HS-5 (cell line): ENCODE results near the gene OR13A1.
"Not testable (repeated sequence)": the region's sequence is repeated elsewhere in the genome, so short reads cannot be mapped to it uniquely, and the experiment has no call there.

ENCODE experiments used
- DNase-seq: peaks from one replicate; pipeline ENCODE4 v3.0.0-alpha.2; 2012; ENCODE audit warnings: low read depth

Gene OR13A1, protein sequence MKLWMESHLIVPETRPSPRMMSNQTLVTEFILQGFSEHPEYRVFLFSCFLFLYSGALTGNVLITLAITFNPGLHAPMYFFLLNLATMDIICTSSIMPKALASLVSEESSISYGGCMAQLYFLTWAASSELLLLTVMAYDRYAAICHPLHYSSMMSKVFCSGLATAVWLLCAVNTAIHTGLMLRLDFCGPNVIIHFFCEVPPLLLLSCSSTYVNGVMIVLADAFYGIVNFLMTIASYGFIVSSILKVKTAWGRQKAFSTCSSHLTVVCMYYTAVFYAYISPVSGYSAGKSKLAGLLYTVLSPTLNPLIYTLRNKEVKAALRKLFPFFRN

DNA sequence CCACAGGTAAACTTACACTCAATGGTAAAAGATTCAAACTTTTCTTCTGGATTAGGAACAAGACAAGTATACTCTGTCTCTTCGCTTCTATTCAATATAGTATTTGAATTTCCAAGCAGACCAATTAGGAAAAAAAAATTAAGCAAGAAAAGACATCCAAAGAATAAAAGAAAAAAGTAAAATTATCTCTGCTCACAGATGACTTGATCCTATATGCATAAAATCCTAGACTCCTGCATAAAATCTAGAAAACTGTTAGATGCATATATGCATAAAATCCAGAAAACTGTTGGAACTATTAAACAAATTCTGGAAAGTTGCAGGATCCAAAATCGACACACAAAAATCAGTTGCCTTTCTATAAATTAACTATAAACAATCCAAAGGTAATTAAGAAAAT lies at the start of gene OR13A1:
OR13A1 (minus strand) TSS at position 101 of the 400 bp plus-strand sequence. CDS start 11,186 bp downstream, outside the sequence.
- DNase-seq: no peak

DNA sequence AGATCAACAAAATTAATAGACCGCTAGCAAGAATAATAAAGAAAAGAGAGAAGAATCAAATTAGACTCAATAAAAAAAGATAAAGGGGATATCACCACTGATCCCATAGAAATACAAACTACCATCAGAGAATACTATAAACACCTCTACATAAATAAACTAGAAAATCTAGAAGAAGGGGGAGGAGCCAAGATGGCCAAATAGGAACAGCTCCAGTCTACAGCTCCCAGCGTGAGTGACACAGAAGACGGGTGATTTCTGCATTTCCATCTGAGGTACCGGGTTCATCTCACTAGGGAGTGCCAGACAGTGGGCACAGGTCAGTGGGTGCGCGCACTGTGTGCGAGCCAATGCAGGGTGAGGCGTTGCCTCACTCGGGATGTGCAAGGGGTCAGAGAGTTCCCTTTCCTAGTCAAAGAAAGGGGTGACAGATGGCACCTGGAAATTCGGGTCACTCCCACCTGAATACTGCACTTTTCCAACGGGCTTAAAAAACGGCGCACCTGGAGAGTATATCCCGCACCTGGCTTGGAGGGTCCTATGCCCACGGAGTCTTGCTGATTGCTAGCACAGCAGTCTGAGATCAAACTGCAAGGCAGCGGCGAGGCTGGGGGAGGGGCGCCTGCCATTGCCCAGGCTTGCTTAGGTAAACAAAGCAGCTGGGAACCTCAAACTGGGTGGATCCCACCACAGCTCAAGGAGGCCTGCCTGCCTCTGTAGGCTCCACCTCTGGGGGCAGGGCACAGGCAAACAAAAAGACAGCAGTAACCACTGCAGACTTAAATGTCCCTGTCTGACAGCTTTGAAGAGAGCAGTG lies 46.8 kb upstream of the OR13A1 start:
- not testable (repeated sequence) for DNase-seq

- not testable (repeated sequence) for DNase-seq
These were observed 43.6 kb upstream of the OR13A1 start for GRCh38 chr10:45358961-45359360.

GRCh38 chr10:45355494-45355893 lies 40.1 kb upstream of the OR13A1 start:
- no peak for DNase-seq

- no peak for DNase-seq
These were observed 38.9 kb upstream of the OR13A1 start for GRCh38 chr10:45354261-45354660.

GRCh38 chr10:45353186-45353585 lies 37.8 kb upstream of the OR13A1 start:
- no peak for DNase-seq

DNA sequence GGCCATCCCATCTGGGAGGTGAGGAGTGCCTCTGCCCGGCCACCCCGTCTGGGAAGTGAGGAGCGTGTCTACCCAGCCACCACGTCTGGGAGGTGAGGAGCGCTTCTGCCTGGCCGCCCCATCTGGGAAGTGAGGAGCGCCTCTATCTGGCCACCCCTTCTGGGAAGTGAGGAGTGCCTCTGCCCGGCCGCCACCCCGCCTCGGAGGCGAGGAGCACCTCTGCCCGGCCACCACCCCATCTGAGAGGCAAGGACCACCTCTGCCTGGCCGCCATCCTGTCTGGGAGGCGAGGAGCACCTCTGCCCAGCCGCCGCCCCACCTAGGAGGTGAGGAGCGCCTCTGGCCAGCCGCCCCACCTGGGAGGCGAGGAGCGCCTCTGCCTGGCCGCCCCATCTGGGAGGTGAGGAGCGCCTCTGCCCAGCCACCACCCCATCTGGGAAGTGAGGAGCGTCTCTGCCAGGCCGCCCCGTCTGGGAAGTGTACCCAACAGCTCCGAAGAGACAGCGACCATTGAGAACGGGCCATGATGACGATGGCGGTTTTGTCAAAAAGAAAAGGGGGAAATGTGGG lies 32.9 kb upstream of the OR13A1 start:
- not testable (repeated sequence) for DNase-seq

- DNase-seq: not testable (repeated sequence)
These were observed 32.1 kb upstream of the OR13A1 start for GRCh38 chr10:45347464-45347863.

- not testable (repeated sequence) for DNase-seq
These were observed 31.4 kb upstream of the OR13A1 start for GRCh38 chr10:45346652-45347335.

- DNase-seq: not testable (repeated sequence)
These were observed 25.0 kb upstream of the OR13A1 start for GRCh38 chr10:45340420-45340819.

DNA sequence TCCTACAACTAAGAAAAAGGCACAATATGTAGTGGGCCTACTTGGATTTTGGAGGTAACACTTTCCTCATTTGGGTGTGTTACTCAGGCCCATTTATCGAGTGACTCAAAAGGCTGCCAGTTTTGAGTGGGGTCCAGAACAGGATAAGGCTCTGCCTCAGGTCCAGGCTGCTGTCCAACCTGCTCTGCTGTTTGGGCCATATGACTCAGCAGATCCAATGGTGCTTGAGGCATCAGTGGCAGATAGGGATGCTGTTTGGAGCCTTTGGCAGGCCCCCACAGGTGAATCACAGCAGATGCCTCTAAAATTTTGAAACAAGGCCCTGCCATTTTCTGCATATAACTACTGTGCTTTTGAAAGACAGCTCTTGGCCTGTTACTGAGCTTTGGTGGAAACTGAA lies 24.5 kb upstream of the OR13A1 start:
- DNase-seq: no peak

- not testable (repeated sequence) for DNase-seq
These were observed 16.4 kb upstream of the OR13A1 start for GRCh38 chr10:45331824-45332223.

- DNase-seq: not testable (repeated sequence)
These were observed 11.5 kb upstream of the OR13A1 start for GRCh38 chr10:45326864-45327263.

DNA sequence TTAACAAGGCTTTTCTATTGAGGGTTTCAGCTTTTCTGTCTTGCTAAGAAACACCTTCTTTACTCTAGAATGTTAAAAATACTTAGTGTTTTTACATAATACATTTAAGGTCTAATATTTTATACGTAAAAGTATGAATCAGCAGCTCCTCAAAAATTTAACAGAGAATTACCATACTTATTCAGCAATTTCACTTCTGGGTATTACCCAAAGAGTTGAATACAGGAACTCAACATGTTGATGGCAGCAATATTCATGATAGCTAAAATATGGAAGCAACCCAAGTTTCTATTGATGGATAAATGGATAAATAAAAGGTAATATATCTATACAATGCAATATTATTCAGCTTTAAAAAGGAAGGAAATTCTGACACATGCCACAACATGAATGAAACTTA lies 9.7 kb upstream of the OR13A1 start:
- no peak for DNase-seq

DNA sequence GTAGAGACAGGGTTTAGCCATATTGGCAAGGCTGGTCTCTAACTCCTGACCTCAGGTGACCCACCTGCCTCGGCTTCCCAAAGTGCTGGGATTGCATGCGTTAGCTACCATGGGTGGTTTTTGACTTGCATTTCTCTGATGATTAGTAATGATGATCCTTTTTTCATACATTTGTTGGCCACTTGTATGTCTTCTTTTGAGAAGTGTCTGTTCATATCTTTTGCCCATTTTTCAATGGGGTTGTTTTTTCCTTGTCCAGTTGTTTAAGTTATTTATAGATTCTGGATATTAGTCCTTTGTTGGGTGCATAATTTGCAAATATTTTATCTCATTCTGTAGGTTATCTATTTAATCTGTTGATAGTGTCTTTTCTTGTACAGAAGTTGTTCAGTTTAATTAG lies 4.3 kb upstream of the OR13A1 start:
- DNase-seq: no peak

DNA sequence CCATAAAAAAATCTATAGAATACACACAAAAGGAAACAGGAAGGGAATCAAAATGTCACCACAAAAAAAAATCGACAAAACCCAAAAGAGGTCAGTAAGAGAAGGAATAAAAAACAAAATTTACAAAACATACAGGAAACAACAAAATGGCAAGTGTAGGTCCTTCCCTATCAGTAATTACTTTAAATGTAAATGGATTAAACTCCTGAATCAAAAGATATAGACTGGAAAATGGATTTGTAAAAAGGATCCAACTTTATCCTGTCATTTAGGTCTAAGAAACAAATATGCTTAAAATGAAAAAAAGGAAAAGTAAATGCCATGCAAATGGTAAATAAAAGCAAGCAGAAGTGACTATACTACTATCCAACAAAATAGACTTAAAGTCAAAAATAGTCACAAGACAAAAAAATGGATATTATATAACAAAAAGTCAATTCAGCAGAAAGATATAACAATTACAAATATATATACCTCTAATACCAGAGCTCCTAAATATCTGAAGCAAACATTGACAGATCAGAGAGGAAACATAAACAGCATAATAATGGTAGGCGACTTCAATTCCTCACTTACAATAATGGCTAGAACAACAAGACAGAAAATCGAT lies 2.0 kb downstream of the OR13A1 start:
- DNase-seq: no peak

DNA sequence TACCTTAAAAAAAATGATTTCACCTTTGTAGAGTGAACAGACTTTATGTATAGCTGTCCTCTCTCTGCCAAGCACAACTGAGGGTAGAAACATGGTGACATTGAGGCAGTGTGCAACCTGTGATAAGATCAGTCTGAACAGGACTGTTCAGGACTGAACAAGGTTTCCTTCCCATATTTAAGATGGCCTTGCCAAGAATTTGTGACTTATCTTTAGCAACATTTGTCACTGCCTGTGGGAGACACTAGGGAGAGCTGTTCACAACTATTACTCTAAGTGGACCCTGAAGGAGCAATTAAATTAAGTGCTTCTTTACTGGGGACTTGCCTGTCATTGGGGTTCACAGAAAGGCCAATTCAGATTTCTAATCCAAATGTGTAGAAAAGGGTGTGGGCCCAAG lies 6.7 kb downstream of the OR13A1 start:
- DNase-seq: no peak

DNA sequence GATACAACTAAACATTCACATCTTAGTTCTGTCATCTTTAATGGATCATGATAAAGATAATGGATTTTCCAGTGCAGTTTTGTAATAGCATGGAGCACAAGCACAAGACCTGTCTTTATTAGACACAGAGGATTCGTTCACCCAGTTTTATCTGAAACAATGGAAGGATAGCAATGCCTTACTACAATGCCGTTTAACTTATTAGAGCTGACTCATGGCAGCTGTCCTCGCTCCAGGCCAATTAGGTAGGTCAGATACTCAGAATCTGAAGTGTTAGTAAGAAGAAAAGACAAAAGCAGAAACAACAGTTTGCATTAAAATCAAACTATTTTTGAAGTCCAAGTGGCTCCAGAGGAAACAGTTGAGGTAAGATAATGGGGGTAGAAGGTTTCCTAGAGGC lies 12.8 kb downstream of the OR13A1 start:
- DNase-seq: no peak

- not testable (repeated sequence) for DNase-seq
These were observed 17.0 kb downstream of the OR13A1 start for GRCh38 chr10:45298341-45298955.

- no peak for DNase-seq
These were observed 20.7 kb downstream of the OR13A1 start for GRCh38 chr10:45294681-45295080.

DNA sequence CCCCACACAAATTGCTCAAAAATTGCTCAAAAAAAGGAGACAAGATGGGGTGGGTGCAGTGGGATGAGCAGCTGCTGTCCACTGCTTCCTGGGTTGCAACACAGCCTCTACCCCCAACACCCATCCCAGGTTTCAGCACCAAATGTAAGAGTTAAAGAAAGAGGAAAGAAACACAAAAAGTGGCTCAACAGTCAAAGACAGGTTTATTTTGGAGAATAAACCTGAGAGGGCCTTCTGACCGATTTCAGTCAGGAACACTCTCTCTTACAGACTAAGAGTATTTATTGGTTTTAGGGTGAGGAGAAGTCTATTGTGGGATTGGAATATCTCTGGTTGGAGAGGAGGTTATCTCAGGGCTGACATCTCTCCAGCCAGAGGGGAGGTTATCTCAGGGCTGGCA lies 28.4 kb downstream of the OR13A1 start:
- no peak for DNase-seq
